HL-60/S4 (cell line): ENCODE data around the gene ARTN.

Source experiments
- in situ Hi-C: fragments of 300-500 bp; cut with MboI; formaldehyde crosslinking; loops from 2 replicates; pipeline ENCODE4 v1.14.3; 2022; ENCODE audit warnings: low sequenced_read_pairs

Gene ARTN

DNA sequence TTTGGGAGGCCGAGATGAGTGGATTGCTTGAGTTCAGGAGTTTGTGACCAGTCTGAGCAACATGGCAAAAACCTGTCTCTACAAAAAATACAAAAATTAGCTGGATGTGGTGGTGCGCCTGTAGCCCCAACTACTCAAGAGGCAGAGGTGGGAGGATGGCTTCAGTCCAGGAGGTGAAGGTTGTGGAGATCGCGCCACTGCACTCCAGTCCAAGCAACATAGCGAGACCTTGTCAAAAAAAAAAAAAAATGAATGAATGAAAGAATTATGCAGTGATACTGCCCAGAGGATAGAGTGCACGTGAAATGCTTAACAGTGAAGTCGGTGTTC is 35.8 kb downstream of the ARTN start:
- in situ Hi-C loops, result no loop called here

DNA sequence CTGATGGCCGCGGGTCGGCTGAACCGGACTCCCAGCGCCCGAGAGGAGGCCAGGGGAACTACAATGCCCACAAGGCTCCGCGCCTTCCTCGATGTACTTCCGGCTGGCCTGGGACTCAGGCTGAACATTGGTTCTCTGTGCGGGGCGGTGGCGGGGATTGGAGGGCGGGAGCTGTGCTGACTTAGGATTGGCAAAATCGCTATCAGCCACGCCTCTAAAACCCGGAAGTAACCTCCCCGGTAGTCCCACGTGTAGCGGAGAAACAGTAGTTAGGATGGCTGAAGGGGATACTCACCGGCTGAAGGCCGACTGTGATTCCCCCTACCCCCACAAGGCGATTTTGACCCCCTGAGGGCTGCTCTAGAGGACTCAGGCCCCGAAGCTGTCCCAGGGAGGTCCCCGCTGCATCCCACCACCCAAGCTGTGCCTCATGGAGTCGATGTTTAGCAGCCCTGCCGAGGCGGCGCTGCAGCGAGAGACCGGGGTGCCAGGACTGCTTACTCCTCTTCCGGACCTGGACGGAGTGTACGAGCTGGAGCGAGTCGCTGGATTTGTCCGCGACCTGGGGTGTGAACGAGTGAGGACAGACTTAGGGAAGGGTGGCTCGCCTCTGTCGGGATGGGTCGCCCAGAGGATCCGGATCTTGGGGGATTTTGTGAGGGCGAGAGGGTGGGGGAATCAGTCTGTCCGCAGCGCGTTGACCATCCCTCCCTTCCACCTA is 36.3 kb downstream of the ARTN start, which contains the start of gene DPH2:
Gene DPH2 (plus strand): TSS at position 265 of the 721 bp plus-strand sequence. CDS start 166 bp downstream, at position 431.
- in situ Hi-C loops, result no loop called here

DNA sequence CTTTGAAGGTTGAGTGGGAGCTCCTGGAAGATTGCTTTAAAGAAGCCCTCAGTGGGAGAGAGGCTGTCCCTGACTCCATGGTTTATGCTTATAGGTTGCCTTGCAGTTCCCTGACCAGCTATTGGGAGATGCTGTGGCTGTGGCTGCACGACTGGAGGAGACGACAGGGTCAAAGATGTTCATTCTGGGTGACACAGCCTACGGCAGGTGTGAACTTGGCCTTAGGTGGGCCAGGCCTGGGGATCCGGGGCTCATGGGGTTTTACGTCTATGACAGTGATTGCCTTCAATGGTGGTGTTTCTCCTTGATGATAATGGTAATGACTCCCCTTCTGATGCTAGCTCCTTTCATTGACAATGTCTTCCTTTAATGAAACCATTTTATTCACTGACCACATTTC is 36.9 kb downstream of the ARTN start:
- in situ Hi-C loops, result no loop called here

GRCh38 chr1:43970911-43971310 is 37.3 kb downstream of the ARTN start:
- in situ Hi-C loops, result no loop called here

GRCh38 chr1:43971336-43971980 is 37.9 kb downstream of the ARTN start:
- in situ Hi-C loops, result no loop called here

- in situ Hi-C loops, result no loop called here
These were observed 40.4 kb downstream of the ARTN start for GRCh38 chr1:43973981-43974442.

DNA sequence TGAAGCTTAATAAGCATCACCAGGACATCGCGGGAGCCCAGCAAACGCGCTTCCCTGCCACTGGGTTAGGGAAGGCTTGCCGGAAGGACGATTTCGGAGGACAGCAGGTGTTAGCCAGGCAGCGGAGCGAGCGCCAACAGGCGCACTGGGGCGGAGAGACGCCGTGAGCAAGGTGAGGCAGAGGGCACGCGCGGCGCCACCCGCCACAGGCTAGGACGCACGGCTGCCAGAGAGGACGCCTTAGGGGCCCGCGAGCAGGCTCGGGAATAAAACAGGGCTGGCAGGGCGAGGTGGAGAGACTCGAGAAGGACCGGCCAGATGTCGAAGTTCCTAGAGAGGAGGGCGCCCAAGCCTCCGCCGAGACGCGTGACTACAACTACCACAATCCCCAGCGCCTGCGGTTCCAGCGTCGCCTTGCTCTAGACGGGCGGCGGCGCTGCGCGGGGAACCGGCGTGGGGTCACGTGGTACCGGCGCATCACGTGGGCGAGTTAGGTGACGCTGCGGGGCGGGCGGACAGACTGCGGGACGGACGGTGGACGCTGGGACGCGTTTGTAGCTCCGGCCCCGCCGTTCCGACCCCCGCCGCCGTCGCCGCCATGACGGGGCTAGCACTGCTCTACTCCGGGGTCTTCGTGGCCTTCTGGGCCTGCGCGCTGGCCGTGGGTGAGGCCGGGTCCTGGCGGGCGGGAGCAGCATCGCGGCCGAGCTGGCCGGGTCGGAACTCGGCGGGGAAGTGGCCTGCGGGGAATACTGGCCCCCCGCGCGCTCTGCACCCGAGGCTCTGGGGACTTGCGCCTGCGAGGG is 41.0 kb downstream of the ARTN start, which contains the start of gene ATP6V0B:
Gene ATP6V0B (plus strand): TSS at position 518 of the 806 bp plus-strand sequence. CDS start 81 bp downstream, at position 599.
- in situ Hi-C loops, result no loop called here

GRCh38 chr1:43975249-43975961 is 41.8 kb downstream of the ARTN start:
- in situ Hi-C loops, result no loop called here

GRCh38 chr1:43976045-43976444 is 42.4 kb downstream of the ARTN start:
- in situ Hi-C loops, result no loop called here

- in situ Hi-C loops, result no loop called here
These were observed 43.3 kb downstream of the ARTN start for GRCh38 chr1:43976890-43977289.

DNA sequence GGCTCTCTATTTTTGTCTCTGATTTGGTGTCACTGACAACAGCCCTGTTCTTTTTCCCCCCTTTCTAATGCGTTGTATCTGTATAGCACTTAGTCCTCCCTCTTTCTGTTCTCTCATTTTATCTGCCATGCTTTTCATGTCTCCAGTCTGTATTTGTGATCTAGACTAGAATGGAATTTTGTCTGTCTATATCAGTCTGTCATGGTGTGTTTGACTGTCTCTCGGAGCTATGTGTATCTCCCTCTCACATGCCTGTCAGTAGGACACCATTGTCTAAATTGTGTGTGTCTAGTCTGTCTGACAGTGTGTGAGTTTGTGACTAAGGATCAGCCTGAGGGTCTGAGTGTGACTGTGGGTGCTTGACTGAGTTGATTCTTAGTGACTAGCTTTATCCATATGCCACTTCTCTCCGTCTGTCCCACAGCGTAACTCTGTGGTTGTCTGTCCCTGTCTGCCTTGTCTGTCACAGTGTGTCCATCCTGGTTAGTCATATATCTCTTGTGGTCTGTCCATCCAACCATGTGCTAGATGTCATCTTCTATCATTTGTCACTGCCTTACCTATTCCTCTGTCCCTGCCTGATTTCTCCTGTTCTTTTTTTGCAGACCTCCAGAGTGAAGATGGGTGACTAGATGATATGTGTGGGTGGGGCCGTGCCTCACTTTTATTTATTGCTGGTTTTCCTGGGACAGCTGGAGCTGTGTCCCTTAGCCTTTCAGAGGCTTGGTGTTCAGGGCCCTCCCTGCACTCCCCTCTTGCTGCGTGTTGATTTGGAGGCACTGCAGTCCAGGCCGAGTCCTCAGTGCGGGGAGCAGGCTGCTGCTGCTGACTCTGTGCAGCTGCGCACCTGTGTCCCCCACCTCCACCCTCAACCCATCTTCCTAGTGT is 44.0 kb downstream of the ARTN start:
- in situ Hi-C loops, result no loop called here

DNA sequence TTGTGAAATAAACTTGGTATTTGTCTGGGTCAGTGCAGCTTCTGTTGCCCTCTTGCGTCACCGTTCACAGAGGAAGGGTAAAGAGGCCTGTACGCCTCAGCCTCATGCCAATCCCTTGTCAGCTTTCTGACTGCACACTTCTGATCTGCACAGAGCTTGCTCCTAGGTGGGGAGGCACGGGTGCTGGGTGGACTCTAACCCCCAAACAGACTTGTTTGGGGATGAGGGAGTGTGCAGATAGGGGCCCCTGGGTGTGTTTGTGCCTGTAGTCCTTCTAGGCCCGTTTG is 44.6 kb downstream of the ARTN start:
- in situ Hi-C loops, result no loop called here

DNA sequence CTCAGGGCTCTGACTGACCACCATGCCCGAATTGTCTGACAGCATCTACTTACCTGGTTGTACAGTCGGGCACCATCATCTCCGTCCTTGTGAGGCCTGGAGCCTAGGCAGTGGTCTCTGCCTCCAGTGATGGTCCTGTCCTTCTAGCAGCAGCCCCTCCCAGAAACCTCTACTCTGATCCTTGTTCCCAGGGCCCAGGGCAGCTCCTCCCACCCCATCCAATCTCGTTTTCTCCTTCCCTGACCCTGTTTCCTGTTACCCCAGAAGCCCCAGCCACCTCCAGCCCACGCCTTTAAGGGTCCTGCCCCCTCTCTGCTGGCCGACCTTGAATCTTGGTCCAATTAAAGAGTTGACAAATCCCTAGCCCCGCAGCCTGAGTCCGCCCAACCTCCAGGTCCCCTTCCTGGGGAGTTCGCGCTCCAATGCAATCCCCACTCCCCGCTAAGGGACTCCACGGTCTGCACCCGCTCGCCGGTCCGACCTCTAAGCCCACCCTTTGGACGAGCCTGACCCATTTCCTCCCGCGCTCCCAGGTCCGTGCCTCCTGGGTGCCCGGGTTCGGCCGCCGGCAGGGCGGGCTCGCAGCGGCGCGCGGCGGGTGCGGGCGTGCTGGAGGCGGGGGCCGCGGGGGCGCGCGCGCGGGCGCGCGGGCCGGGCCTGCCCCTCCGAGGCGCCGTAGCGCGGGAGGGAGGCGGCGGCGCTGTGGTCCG is 45.1 kb downstream of the ARTN start, which contains the start of gene B4GALT2:
Gene B4GALT2 (plus strand): TSS at position 660 of the 710 bp plus-strand sequence. CDS start 1,951 bp downstream, outside the sequence.
- in situ Hi-C loops, result no loop called here

- in situ Hi-C loops, result no loop called here
These were observed 45.6 kb downstream of the ARTN start for GRCh38 chr1:43979261-43979527.

- in situ Hi-C loops, result no loop called here
These were observed 46.1 kb downstream of the ARTN start for GRCh38 chr1:43979528-43980254.

- in situ Hi-C loops, result no loop called here
These were observed 46.9 kb downstream of the ARTN start for GRCh38 chr1:43980255-43981134.

- in situ Hi-C loops, result no loop called here
These were observed 47.5 kb downstream of the ARTN start for GRCh38 chr1:43981135-43981491.

DNA sequence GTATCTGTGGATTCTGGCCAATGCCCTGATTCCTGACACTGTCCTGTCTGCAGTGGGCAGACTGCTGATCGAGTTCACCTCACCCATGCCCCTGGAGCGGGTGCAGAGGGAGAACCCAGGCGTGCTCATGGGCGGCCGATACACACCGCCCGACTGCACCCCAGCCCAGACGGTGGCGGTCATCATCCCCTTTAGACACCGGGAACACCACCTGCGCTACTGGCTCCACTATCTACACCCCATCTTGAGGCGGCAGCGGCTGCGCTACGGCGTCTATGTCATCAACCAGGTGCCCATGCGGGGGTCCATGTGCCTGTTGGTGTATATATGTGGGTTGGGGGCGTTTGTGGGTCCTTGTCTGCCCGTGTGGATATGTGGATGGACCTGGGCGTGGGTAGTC is 48.0 kb downstream of the ARTN start:
- in situ Hi-C loops, result no loop called here
